ENCODE results near the gene RGMB. TPM values are rescaled to one million over a fixed set of nuclear protein-coding genes. Genes with fewer than 3 reads are reported as not detected.

Gene RGMB
- polyA plus RNA-seq, 6 donors from 2014 or later, result 3.8 to 8.6 (median 4.6) TPM

DNA sequence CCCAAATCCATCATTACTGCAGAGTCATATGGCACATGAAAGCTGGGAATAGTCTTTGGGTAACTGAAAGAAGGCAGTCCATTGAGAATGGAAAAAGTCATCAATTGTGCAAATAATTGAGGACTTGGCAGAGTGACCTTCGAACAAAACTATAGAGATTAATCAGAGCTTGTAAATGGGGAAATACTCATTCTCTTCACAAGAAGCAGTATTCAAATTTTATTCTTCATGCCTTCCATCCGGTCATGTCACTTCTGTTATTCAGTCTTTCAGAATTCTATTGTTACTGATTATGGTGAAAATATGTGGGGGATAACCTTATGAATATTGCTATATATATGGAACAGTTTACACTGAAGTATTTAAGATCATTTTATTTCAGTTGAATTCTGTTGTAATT is 8.1 kb downstream of the RGMB start:
- ATAC-seq (ENCODE audit: low read depth in 2 of 2) (no peak), DNase-seq (no peak)
- Mint-ChIP-seq H3K27me3 (peaks cover 0 to 11% (median 0%) of the 10 kb centered on the region in 3 donors), H3K9me3 (no peaks in the 10 kb centered on the region), H3K4me1 (peaks cover 20 to 29% (median 22%) of the 10 kb centered on the region in 3 donors), H3K36me3 (peaks cover 10 to 14% of the 10 kb centered on the region in 2 donors), H3K27ac (no peak overlapping the region), H3K4me3 (no peak overlapping the region)

- DNase-seq, result no peak
- ATAC-seq (ENCODE audit: low read depth in 2 of 2), result no peak
- H3K36me3 Mint-ChIP-seq, result peaks cover 10 to 15% of the 10 kb centered on the region in 2 donors
- peaks cover 22 to 25% (median 24%) of the 10 kb centered on the region in 3 donors for H3K4me1 Mint-ChIP-seq
- H3K27ac Mint-ChIP-seq, result no peak overlapping the region
- no peaks in the 10 kb centered on the region for H3K9me3 Mint-ChIP-seq
- H3K4me3 Mint-ChIP-seq, result no peak overlapping the region
- H3K27me3 Mint-ChIP-seq, result peaks cover 0 to 6% (median 0%) of the 10 kb centered on the region in 3 donors
Observed at GRCh38 chr5:98781964-98782363, 8.5 kb downstream of the RGMB start.

DNA sequence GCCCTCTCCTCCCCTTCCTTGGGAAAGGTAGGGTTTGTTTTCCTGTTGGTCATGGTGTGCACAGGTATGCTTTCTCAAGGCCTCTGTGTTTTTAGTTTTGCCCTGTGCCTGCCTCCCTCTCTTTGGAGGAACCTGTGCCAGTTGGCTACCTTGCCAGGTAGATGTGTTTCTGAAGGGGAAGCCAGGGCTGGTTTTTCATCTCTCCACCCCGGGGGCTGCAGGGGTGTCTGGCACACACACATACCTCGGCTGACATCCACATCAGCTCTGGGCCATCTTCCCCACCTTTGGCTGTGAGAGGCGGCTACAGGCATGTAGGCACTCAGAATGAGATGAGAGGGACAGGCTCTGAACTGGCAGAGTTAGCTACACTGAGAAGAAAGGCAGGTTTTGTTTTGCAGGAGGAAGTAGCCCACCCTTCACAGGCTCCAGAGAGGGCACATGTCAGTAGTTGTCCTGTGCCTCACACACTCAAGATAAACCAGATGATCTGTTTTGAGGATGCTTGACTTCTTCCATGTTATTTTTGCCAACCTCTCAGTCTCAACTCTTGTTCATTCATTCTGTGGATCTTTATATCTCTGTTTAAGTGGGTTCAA is 9.7 kb downstream of the RGMB start:
- Mint-ChIP-seq H3K27ac (no peak overlapping the region), H3K9me3 (no peaks in the 10 kb centered on the region), H3K27me3 (peaks cover 0 to 6% (median 0%) of the 10 kb centered on the region in 3 donors), H3K4me3 (peak overlapping the region in 1 of 8 donors; percentile 16), H3K36me3 (peaks cover 10 to 15% of the 10 kb centered on the region in 2 donors), H3K4me1 (peaks cover 22 to 24% (median 22%) of the 10 kb centered on the region in 3 donors)
- no peak for ATAC-seq (ENCODE audit: low read depth in 2 of 2)
- DNase-seq, result no peak

- Mint-ChIP-seq H3K4me3 (no peak overlapping the region), H3K4me1 (peaks cover 23 to 26% (median 24%) of the 10 kb centered on the region in 3 donors), H3K27me3 (peaks cover 0 to 6% (median 0%) of the 10 kb centered on the region in 3 donors), H3K36me3 (peaks cover 10 to 15% of the 10 kb centered on the region in 2 donors), H3K9me3 (no peaks in the 10 kb centered on the region), H3K27ac (no peak overlapping the region)
- DNase-seq, result no peak
- no peak for ATAC-seq (ENCODE audit: low read depth in 2 of 2)
Observed at GRCh38 chr5:98784411-98784810, 10.9 kb downstream of the RGMB start.

DNA sequence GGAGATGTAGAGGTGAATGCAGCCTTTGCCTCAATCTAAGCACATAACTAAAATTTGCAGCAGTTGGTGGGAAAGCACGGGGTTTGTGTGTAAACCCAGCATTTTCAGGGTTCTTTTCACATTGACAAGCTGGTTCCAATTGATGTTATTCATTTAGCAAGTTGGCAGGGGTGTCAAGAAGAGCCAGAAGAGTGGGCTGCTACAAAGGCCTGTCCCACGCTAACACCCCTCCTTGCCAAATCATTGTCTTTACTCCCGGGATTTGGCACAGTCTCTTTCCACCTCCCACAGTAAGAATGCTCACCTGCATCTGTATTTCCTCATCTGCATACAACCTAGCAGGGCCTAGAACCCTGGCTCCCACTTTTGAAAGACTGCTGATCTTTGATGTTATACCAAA is 11.8 kb downstream of the RGMB start:
- no peak for ATAC-seq (ENCODE audit: low read depth in 2 of 2)
- Mint-ChIP-seq H3K9me3 (no peaks in the 10 kb centered on the region), H3K27ac (no peak overlapping the region), H3K4me3 (no peak overlapping the region), H3K27me3 (peaks cover 0 to 6% (median 0%) of the 10 kb centered on the region in 3 donors), H3K4me1 (peaks cover 23 to 29% (median 26%) of the 10 kb centered on the region in 3 donors), H3K36me3 (peaks cover 8 to 11% of the 10 kb centered on the region in 2 donors)
- no peak for DNase-seq

DNA sequence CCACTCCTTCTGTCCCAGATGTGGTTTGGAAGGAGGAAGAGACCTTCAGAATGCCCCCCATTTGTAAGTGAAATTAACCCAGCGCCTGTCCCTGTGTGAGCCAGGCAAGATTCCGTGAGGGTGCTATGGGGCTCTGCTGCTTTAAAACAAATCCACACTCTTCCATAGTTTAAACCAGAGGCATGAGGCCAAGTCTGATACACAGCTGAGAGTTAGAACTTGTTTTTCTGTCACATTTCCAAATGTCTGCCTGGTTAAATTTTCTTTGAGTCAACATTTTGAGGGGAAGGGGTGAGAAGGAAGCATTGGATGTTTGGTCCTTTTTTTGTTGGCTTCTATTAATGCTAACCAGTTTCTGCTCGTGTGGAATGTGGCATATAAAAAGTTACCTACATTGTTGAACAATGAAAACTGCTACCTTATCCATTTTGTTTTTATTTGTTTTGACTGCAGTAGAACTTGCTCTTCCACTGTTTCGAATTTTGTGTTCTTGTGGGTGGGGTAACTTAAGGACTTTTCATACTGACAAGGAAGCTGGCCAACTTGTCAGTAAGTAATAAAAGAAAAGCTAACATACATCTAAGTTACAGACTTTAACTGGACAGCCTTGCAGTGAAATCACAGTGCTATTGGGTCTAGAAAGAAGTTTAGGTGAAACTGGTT is 12.9 kb downstream of the RGMB start:
- Mint-ChIP-seq H3K27ac (peak overlapping the region in 2 of 6 donors; percentile 7 to 12), H3K4me3 (no peak overlapping the region), H3K4me1 (peaks cover 23 to 37% (median 33%) of the 10 kb centered on the region in 3 donors), H3K36me3 (peaks cover 0 to 7% of the 10 kb centered on the region in 2 donors), H3K9me3 (no peaks in the 10 kb centered on the region), H3K27me3 (peaks cover 0 to 11% (median 0%) of the 10 kb centered on the region in 3 donors)
- ATAC-seq (ENCODE audit: low read depth in 2 of 2) (no peak), DNase-seq (no peak)

GRCh38 chr5:98787131-98787719 is 13.8 kb downstream of the RGMB start:
- no peak for ATAC-seq (ENCODE audit: low read depth in 2 of 2)
- Mint-ChIP-seq H3K36me3 (peaks cover 0 to 7% of the 10 kb centered on the region in 2 donors), H3K9me3 (no peaks in the 10 kb centered on the region), H3K4me3 (no peak overlapping the region), H3K27me3 (peaks cover 0 to 14% (median 0%) of the 10 kb centered on the region in 3 donors), H3K4me1 (peaks cover 23 to 40% (median 37%) of the 10 kb centered on the region in 3 donors), H3K27ac (no peak overlapping the region)
- no peak for DNase-seq

DNA sequence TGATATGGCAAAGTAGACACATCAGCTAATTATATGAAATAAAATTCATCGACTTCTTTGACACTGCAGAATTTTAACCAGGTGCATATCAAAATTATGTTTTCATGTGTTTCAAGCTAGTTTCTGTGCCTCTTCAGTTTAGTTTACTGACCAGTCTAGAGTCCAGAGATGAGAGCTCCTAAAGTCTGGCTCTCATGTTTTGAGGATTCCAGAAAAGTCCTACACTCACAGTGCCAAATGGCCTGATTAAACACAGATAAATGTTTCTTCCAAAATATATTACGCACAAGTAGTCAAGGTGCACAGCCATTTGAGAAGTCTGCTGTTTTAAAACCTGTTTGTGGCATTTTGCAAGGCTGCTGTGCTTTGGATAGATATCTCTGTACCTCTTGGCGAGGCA is 15.6 kb downstream of the RGMB start:
- peaks cover under 1 to 7% of the 10 kb centered on the region in 2 donors for H3K36me3 Mint-ChIP-seq
- ATAC-seq (ENCODE audit: low read depth in 2 of 2), result no peak
- peaks cover 0 to 14% (median 0%) of the 10 kb centered on the region in 3 donors for H3K27me3 Mint-ChIP-seq
- no peak for DNase-seq
- peaks cover 15 to 33% (median 25%) of the 10 kb centered on the region in 3 donors for H3K4me1 Mint-ChIP-seq
- no peak overlapping the region for H3K4me3 Mint-ChIP-seq
- H3K9me3 Mint-ChIP-seq, result no peaks in the 10 kb centered on the region
- no peak overlapping the region for H3K27ac Mint-ChIP-seq

- Mint-ChIP-seq H3K36me3 (peaks cover 5 to 8% of the 10 kb centered on the region in 2 donors), H3K4me1 (peaks cover 4 to 27% (median 22%) of the 10 kb centered on the region in 3 donors), H3K4me3 (no peak overlapping the region), H3K27ac (no peak overlapping the region), H3K27me3 (peaks cover 0 to 14% (median 0%) of the 10 kb centered on the region in 3 donors), H3K9me3 (no peaks in the 10 kb centered on the region)
- no peak for ATAC-seq (ENCODE audit: low read depth in 2 of 2)
- DNase-seq, result no peak
Observed at GRCh38 chr5:98791001-98791519, 17.6 kb downstream of the RGMB start.

DNA sequence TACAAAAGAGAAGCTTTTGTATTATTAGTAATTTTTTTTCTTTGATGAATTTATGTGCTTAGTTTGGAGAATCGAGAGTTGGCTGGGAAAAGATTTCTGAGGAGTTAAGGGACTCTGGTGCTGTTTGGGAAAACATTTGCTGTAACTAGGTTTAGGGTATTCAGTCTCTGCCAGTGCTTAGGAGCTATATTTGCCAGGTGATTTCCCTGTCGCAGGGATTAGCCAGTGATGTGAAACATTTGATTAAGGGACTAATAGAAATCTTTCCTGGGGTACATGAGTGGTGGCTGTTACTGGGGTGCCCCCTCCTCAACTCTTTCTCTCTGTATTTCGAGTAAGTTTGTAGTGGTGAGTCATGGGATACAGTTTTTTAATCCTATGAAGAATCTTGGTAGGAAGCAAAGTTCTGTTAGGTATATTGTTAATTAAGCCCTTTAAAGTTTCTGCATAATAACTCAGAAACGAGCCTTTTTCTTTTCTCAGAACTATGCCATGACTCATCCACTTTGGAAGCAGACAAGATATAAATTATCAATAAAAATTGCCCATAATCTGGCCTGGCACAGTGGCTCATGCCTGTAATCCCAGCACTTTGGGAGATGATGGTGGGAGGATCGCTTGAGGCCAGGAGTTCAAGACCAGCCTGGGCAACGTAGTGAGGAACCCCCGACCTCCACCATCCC is 18.6 kb downstream of the RGMB start:
- peaks cover 0 to 14% (median 0%) of the 10 kb centered on the region in 3 donors for H3K27me3 Mint-ChIP-seq
- H3K4me1 Mint-ChIP-seq, result peaks cover 4 to 19% (median 15%) of the 10 kb centered on the region in 3 donors
- peak overlapping the region in 1 of 6 donors; percentile 45 for H3K27ac Mint-ChIP-seq
- no peaks in the 10 kb centered on the region for H3K9me3 Mint-ChIP-seq
- DNase-seq, result no peak
- H3K36me3 Mint-ChIP-seq, result peaks cover 0 to 8% of the 10 kb centered on the region in 2 donors
- no peak for ATAC-seq (ENCODE audit: low read depth in 2 of 2)
- no peak overlapping the region for H3K4me3 Mint-ChIP-seq

GRCh38 chr5:98793223-98793622 is 19.8 kb downstream of the RGMB start:
- H3K27me3 Mint-ChIP-seq, result peaks cover 0 to 8% (median 0%) of the 10 kb centered on the region in 3 donors
- H3K4me1 Mint-ChIP-seq, result peaks cover 4 to 19% (median 15%) of the 10 kb centered on the region in 3 donors
- H3K9me3 Mint-ChIP-seq, result no peaks in the 10 kb centered on the region
- DNase-seq, result no peak
- no peak for ATAC-seq (ENCODE audit: low read depth in 2 of 2)
- no peak overlapping the region for H3K4me3 Mint-ChIP-seq
- H3K36me3 Mint-ChIP-seq, result peaks cover 0 to 8% of the 10 kb centered on the region in 2 donors
- H3K27ac Mint-ChIP-seq, result peak overlapping the region in 1 of 6 donors; percentile 68

DNA sequence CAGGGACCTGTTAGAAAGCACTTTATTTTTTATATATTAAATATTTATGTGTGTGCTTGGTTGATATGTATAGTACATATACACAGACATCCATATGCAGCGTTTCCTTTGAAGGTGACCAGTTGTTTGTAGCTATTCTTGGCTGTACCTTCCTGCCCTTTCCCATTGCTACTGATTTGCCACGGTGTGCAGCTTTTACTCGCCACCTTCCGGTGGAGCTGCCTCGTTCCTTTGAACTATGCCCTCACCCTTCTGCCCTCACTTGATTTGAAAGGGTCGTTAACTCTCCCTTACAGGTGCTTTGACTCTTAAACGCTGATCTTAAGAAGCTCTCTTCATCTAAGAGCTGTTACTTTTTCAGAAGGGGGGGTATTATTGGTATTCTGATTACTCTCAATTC is 20.5 kb downstream of the RGMB start:
- Mint-ChIP-seq H3K27ac (peak overlapping the region in 1 of 6 donors; percentile 29), H3K27me3 (peaks cover 0 to 8% (median 0%) of the 10 kb centered on the region in 3 donors), H3K4me3 (no peak overlapping the region), H3K4me1 (peaks cover 4 to 19% (median 15%) of the 10 kb centered on the region in 3 donors), H3K36me3 (peaks cover 0 to 8% of the 10 kb centered on the region in 2 donors), H3K9me3 (no peaks in the 10 kb centered on the region)
- DNase-seq, result no peak
- ATAC-seq (ENCODE audit: low read depth in 2 of 2), result no peak

Measured in naive B cell (primary cell).